Lung (tissue), 12 donors: ENCODE results near the gene MFSD6L. TPM values are rescaled to one million over a fixed set of nuclear protein-coding genes. Genes with fewer than 3 reads are reported as not detected.

Experiments
- ATAC-seq: fragments of 200-7000 bp; cut with Tn5 transposase; one replicate; pipeline ENCODE4 v1.9.1; 2020; ENCODE audit warnings: moderate number of reproducible peaks; ENCODE audit not compliant: insufficient read depth, low FRiP score
- DNase-seq, 3 donors: peaks; one replicate each; pipeline ENCODE4 v3.0.0-alpha.2; 2013 to 2017
- H3K27ac ChIP-seq, 2 donors: one replicate each; pipeline ENCODE4 v1.5.1; 2013; ENCODE audit warnings: mild to moderate bottlenecking in 2 of 2, moderate library complexity in 2 of 2, control low read depth in 1 of 2, inconsistent platforms in 1 of 2, low read depth in 1 of 2, low read length in 1 of 2
- H3K27me3 ChIP-seq, 3 donors: one replicate each; pipeline ENCODE4 v1.5.1; 2013; ENCODE audit warnings: low read length in 2 of 3; ENCODE audit not compliant: control insufficient read depth in 3 of 3, insufficient read depth in 3 of 3
- H3K36me3 ChIP-seq, 4 donors: one replicate each; pipeline ENCODE4 v1.5.1; 2013; ENCODE audit warnings: low read length in 4 of 4, mild to moderate bottlenecking in 1 of 4, moderate library complexity in 1 of 4; ENCODE audit not compliant: control insufficient read depth in 4 of 4, insufficient read depth in 4 of 4
- H3K4me1 ChIP-seq, 5 donors: one replicate each; pipeline ENCODE4 v1.5.1; 2013; ENCODE audit warnings: low read length in 5 of 5, mild to moderate bottlenecking in 2 of 5, moderate library complexity in 1 of 5; ENCODE audit not compliant: control insufficient read depth in 5 of 5, insufficient read depth in 5 of 5
- H3K4me3 ChIP-seq: one replicate; pipeline ENCODE4 v1.5.1; 2013; ENCODE audit warnings: mild to moderate bottlenecking, control low read depth, moderate library complexity
- H3K9ac ChIP-seq, 2 donors: one replicate each; pipeline ENCODE4 v1.5.1; 2013; ENCODE audit warnings: low read length in 2 of 2, control low read depth in 1 of 2; ENCODE audit not compliant: insufficient read depth in 1 of 2
- H3K9me3 ChIP-seq, 4 donors: one replicate each; pipeline ENCODE4 v1.5.1; 2013; ENCODE audit warnings: low read length in 3 of 4, mild to moderate bottlenecking in 1 of 4, moderate library complexity in 1 of 4; ENCODE audit not compliant: control insufficient read depth in 4 of 4, insufficient read depth in 3 of 4
- WGBS, 2 donors: extraction: QIAGEN DNeasy Blood & Tissue Kit; methylation state at CpG; one replicate each; pipeline ENCODE4 v1.1.7; 2013; 5-methylcytosine and 5-hydroxymethylcytosine counted together
- polyA plus RNA-seq, 2 donors: library from polyadenylated mRNA; stranded (reverse); fragments of 200-250 nt; gene quantifications; one replicate each; pipeline ENCODE4 v1.2.1, GENCODE V29; 2013
- total RNA-seq, 2 donors: library from RNA; depleted of rRNA in 1 of 2; stranded (reverse); fragments of >200 nt in 1 of 2; gene quantifications; one replicate each; pipeline ENCODE4 v1.2.1, GENCODE V29; 2014 to 2021
- TF ChIP-seq, protein P1 (sequence below): IDR thresholded peaks from 2 replicates; pipeline ENCODE4 v1.5.1; 2012; ENCODE audit warnings: mild to moderate bottlenecking; ENCODE audit errors: control extremely low read depth, extremely low read depth
- donor health status: control.
- donor health status: control.
- donor health status: Bipolar disorder and iron deficiency.
- donor health status: healthy.
- donor health status: DM: yes; HTN: yes; CAD: no.

Gene MFSD6L
- total and polyA plus RNA-seq, 4 donors, result 0.68 to 2.1 (median 1.1) TPM

GRCh38 chr17:8832711-8833352, 33.7 kb upstream of the MFSD6L start:
- H3K36me3 ChIP-seq, result no peaks in the 10 kb centered on the region
- H3K9ac ChIP-seq, result no peak overlapping the region
- no peak overlapping the region for H3K27ac ChIP-seq
- no peak for ATAC-seq
- TF ChIP-seq, protein P1, sequence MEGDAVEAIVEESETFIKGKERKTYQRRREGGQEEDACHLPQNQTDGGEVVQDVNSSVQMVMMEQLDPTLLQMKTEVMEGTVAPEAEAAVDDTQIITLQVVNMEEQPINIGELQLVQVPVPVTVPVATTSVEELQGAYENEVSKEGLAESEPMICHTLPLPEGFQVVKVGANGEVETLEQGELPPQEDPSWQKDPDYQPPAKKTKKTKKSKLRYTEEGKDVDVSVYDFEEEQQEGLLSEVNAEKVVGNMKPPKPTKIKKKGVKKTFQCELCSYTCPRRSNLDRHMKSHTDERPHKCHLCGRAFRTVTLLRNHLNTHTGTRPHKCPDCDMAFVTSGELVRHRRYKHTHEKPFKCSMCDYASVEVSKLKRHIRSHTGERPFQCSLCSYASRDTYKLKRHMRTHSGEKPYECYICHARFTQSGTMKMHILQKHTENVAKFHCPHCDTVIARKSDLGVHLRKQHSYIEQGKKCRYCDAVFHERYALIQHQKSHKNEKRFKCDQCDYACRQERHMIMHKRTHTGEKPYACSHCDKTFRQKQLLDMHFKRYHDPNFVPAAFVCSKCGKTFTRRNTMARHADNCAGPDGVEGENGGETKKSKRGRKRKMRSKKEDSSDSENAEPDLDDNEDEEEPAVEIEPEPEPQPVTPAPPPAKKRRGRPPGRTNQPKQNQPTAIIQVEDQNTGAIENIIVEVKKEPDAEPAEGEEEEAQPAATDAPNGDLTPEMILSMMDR, result no peak
- no peaks in the 10 kb centered on the region for H3K4me1 ChIP-seq
- H3K4me3 ChIP-seq, result no peak overlapping the region
- DNase-seq, result no peak
- H3K27me3 ChIP-seq, result peaks cover 3 to 26% (median 4%) of the 10 kb centered on the region in 3 donors
- peaks cover 0 to 3% (median 0%) of the 10 kb centered on the region in 4 donors for H3K9me3 ChIP-seq
- 61 to 72% methylated on average over 24 to 33 of the region's 33 CpGs for WGBS, 2 donors

DNA sequence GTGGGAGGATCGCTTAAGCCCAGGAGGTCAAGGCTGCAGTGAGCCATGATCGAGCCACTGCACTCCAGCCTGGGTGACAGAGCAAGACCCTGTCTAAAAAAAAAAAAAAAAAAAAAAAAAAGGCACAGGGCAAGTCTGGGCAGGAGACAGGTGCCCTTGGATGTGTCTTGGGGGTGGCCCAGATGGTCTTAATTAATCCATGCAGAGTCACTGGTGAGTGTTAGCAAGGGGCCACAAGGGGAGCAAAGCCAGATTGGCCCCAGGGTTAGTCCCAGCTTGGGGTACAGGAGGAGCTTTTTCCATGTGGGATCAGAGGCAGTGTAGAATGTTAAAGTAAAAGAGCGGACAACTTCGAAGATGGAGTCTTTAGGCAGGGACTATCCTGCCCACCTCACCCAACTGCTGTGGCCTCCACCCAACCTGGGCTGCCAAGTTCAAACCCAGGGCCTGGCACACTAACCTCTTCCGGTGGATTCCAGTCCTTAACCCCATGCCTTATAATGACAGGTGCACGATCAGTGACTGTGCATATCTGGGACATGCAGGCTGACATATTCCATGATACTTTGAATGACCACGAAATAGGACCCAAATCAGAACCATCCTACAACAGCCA, 32.2 kb upstream of the MFSD6L start:
- peaks cover 0 to 3% (median 0%) of the 10 kb centered on the region in 4 donors for H3K9me3 ChIP-seq
- TF ChIP-seq, protein P1, result no peak
- no peak overlapping the region for H3K27ac ChIP-seq
- H3K4me3 ChIP-seq, result no peak overlapping the region
- WGBS, 2 donors, result 91 to 96% methylated on average over 7 of the region's 7 CpGs
- ATAC-seq (no peak), DNase-seq (no peak)
- no peaks in the 10 kb centered on the region for H3K4me1 ChIP-seq
- no peaks in the 10 kb centered on the region for H3K36me3 ChIP-seq
- H3K27me3 ChIP-seq, result peaks cover 3 to 27% (median 6%) of the 10 kb centered on the region in 3 donors
- no peak overlapping the region for H3K9ac ChIP-seq

DNA sequence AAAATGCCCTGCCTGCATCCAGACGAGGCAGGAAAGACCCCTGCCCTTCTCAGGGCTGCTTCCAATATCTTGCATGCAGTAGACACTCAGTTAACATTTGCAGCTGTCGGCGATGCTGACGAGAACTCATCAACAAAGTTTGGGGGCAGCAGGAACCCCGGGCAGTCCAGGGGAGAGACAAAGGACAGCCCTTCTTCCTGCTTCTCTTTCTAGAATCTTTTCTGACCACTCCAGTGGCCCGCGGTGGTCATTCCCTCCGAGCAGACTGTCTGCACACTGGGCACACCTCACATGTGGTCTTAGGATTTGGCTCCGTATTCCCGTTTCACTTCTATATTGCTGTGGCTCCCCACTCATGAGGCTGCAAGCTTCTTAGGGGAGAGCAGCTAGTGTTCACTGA, 31.0 kb upstream of the MFSD6L start:
- DNase-seq (no peak), ATAC-seq (no peak)
- Histone ChIP-seq H3K4me1 (no peaks in the 10 kb centered on the region), H3K9ac (no peak overlapping the region), H3K36me3 (no peaks in the 10 kb centered on the region), H3K27me3 (peaks cover 3 to 26% (median 6%) of the 10 kb centered on the region in 3 donors), H3K9me3 (peaks cover 0 to 3% (median 1%) of the 10 kb centered on the region in 4 donors), H3K4me3 (no peak overlapping the region), H3K27ac (no peak overlapping the region)
- 82 to 85% methylated on average over 10 of the region's 10 CpGs for WGBS, 2 donors
- TF ChIP-seq, protein P1, result no peak
